Fibroblast of lung (primary cell): ENCODE data around the gene SPSB1.

Experiments used
- EZH2 ChIP-seq: IDR thresholded peaks from 2 replicates; pipeline ENCODE4 v1.5.1; 2012; ENCODE audit warnings: low read length, control low read depth, mild to moderate bottlenecking; ENCODE audit errors: missing control alignments
- TF ChIP-seq, protein P1 (sequence below), 2 donors: IDR thresholded peaks in 1 of 2; conservative IDR thresholded peaks in 1 of 2; 1 replicate in 1 of 2; 2 replicates in 1 of 2; pipeline ENCODE4 v1.5.1; 2011 to 2012; ENCODE audit warnings: low read length in 2 of 2, control low read depth in 1 of 2, inconsistent platforms in 1 of 2, low read depth in 1 of 2, mild to moderate bottlenecking in 1 of 2

DNA sequence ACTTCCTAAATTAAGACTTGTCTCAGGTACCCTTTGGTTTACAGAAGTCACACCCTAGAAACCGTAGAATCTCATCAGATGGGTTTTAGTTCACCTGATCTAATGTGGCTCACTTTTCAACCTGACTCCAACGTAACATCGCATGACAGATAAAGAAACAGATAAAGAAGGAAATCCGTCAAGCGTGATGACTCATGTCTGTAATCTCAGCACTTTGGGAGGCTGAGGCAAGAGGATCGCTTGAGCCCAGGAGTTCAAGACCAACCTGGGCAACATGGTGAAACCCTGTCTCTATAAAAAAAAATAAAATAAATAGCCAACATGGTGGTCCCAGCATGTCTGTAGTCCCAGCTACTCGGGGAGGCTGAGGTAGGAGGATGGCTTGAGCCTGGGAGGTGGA, 97.3 kb downstream of the SPSB1 start:
- TF ChIP-seq, protein P1, sequence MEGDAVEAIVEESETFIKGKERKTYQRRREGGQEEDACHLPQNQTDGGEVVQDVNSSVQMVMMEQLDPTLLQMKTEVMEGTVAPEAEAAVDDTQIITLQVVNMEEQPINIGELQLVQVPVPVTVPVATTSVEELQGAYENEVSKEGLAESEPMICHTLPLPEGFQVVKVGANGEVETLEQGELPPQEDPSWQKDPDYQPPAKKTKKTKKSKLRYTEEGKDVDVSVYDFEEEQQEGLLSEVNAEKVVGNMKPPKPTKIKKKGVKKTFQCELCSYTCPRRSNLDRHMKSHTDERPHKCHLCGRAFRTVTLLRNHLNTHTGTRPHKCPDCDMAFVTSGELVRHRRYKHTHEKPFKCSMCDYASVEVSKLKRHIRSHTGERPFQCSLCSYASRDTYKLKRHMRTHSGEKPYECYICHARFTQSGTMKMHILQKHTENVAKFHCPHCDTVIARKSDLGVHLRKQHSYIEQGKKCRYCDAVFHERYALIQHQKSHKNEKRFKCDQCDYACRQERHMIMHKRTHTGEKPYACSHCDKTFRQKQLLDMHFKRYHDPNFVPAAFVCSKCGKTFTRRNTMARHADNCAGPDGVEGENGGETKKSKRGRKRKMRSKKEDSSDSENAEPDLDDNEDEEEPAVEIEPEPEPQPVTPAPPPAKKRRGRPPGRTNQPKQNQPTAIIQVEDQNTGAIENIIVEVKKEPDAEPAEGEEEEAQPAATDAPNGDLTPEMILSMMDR (conservative IDR thresholded peaks at IDR 0.05 in 1 of 2, IDR thresholded peaks at IDR 0.05 in 1 of 2; ENCODE audit: low read depth in 1 of 2, low read length in 2 of 2) = no peak
- TF ChIP-seq EZH2 = no peak
